ENCODE measurements around the gene ARX. TPM values are rescaled to one million over a fixed set of nuclear protein-coding genes. Genes with fewer than 3 reads are reported as not detected.

The ARX gene
- polyA plus RNA-seq, 3 donors: not detected

DNA sequence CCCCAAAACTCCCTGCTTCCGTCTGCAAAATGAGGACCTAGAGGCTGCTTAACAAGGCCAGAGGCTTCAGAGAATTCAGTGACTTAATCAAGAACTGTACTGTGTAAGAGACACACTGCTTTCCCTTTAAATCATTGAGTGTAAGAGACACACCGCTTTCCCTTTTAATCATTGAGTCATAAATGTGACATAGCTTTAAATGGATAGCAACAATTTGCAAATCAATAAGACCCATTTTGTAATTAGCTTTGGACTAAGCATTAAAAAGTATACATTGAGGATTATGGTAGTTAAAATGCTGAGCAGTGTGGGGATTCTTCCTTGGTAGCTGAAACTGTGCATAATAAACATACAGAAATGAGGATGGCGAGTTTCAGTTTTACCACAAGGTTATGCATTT lies 31.8 kb downstream of the ARX start:
- no peaks in the 10 kb centered on the region for H3K36me3 ChIP-seq (replicated peaks in 1 of 2; ENCODE audit: control insufficient read depth in 1 of 2, insufficient read depth in 2 of 2, low read length in 2 of 2)
- WGBS (ENCODE audit: insufficient coverage): no CpG with 5 or more reads among the region's 3 CpGs
- H3K9me3 ChIP-seq (replicated peaks in 1 of 2; ENCODE audit: control insufficient read depth in 1 of 2, insufficient read depth in 1 of 2, low read length in 2 of 2): no peaks in the 10 kb centered on the region
- H3K4me1 ChIP-seq (ENCODE audit: control insufficient read depth in 1 of 2, insufficient read depth in 2 of 2, low read length in 2 of 2): no peaks in the 10 kb centered on the region
- no peaks in the 10 kb centered on the region for H3K4me1 Mint-ChIP-seq
- H3K36me3 Mint-ChIP-seq: peaks cover 0 to 13% of the 10 kb centered on the region in 2 donors
- H3K27ac Mint-ChIP-seq: no peak overlapping the region
- H3K27me3 Mint-ChIP-seq (ENCODE audit: low read depth in 3 of 3): peaks cover 0 to 1% (median 0%) of the 10 kb centered on the region in 3 donors
- no peaks in the 10 kb centered on the region for H3K27me3 ChIP-seq (ENCODE audit: control insufficient read depth in 2 of 2, insufficient read depth in 2 of 2, low read length in 2 of 2)
- H3K9ac ChIP-seq (ENCODE audit: insufficient read depth, low read length, poor library complexity, severe bottlenecking): no peak overlapping the region
- DNase-seq: no peak
- H3K4me3 ChIP-seq (replicated peaks in 1 of 3; ENCODE audit: low read depth in 2 of 3, low read length in 3 of 3): no peak overlapping the region
- H3K79me2 ChIP-seq (ENCODE audit: insufficient read depth, low read length): no peaks in the 10 kb centered on the region
- H4K20me1 ChIP-seq (ENCODE audit: insufficient read depth, low read length): no peaks in the 10 kb centered on the region
- TF ChIP-seq, protein P1, sequence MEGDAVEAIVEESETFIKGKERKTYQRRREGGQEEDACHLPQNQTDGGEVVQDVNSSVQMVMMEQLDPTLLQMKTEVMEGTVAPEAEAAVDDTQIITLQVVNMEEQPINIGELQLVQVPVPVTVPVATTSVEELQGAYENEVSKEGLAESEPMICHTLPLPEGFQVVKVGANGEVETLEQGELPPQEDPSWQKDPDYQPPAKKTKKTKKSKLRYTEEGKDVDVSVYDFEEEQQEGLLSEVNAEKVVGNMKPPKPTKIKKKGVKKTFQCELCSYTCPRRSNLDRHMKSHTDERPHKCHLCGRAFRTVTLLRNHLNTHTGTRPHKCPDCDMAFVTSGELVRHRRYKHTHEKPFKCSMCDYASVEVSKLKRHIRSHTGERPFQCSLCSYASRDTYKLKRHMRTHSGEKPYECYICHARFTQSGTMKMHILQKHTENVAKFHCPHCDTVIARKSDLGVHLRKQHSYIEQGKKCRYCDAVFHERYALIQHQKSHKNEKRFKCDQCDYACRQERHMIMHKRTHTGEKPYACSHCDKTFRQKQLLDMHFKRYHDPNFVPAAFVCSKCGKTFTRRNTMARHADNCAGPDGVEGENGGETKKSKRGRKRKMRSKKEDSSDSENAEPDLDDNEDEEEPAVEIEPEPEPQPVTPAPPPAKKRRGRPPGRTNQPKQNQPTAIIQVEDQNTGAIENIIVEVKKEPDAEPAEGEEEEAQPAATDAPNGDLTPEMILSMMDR (IDR thresholded peaks at IDR 0.05): no peak
- intact Hi-C loops (cut with micrococcal nuclease): no loop called here
- H3K27ac ChIP-seq (ENCODE audit: low read depth in 1 of 2, low read length in 2 of 2): no peak overlapping the region
- H2AFZ ChIP-seq (ENCODE audit: insufficient read depth, low read depth, low read length, poor library complexity, severe bottlenecking): no peak overlapping the region
- no peak overlapping the region for H3K4me3 Mint-ChIP-seq
- H3K4me2 ChIP-seq (replicated peaks; ENCODE audit: extremely low read depth, low read length, poor library complexity, severe bottlenecking): no peak overlapping the region
- H3K9me3 Mint-ChIP-seq: peaks cover 0 to 4% (median 0%) of the 10 kb centered on the region in 7 donors

DNA sequence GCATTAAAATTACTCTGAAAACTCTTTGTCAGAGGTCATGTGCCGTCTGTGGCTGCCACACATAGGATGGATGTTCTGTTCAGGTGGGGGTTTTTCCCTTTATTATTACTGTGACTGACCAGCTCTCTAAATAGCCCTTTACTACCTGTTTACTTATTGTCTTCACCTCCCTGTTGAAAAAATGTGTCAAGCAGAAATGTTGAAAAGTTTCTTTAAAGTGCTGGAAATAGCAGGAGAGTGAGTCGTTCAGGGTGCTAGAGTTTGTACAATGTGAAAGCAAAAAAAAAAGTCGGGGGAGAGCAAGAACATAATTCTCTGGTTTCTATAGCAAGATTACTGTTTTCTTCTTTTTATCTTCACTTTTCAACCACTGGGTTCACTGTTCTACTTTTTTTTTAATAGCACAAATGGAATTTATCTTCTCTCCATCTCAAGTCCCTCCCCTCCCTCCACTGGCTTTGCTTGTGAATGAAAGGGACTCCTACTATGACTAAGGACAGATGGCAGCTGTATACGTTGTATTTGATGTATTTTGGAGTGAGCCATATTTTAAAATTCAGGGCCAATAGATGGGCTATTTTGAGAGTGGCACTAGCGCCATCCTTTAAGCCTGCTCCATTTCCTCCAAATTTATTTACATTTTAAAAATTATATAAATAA lies 33.3 kb downstream of the ARX start:
- intact Hi-C loops (cut with micrococcal nuclease): no loop called here
- no peak overlapping the region for H3K4me3 ChIP-seq (replicated peaks in 1 of 3; ENCODE audit: low read depth in 2 of 3, low read length in 3 of 3)
- TF ChIP-seq, protein P1 (IDR thresholded peaks at IDR 0.05): no peak

More for the DNA sequence above, 33.3 kb downstream of the ARX start:
- Histone ChIP-seq H3K9me3 (replicated peaks in 1 of 2; ENCODE audit: control insufficient read depth in 1 of 2, insufficient read depth in 1 of 2, low read length in 2 of 2) (no peaks in the 10 kb centered on the region), H3K27ac (ENCODE audit: low read depth in 1 of 2, low read length in 2 of 2) (no peak overlapping the region), H3K9ac (ENCODE audit: insufficient read depth, low read length, poor library complexity, severe bottlenecking) (no peak overlapping the region), H3K36me3 (replicated peaks in 1 of 2; ENCODE audit: control insufficient read depth in 1 of 2, insufficient read depth in 2 of 2, low read length in 2 of 2) (no peaks in the 10 kb centered on the region), H3K79me2 (ENCODE audit: insufficient read depth, low read length) (no peaks in the 10 kb centered on the region), H3K4me2 (replicated peaks; ENCODE audit: extremely low read depth, low read length, poor library complexity, severe bottlenecking) (no peak overlapping the region), H2AFZ (ENCODE audit: insufficient read depth, low read depth, low read length, poor library complexity, severe bottlenecking) (no peak overlapping the region), H3K27me3 (ENCODE audit: control insufficient read depth in 2 of 2, insufficient read depth in 2 of 2, low read length in 2 of 2) (no peaks in the 10 kb centered on the region), H4K20me1 (ENCODE audit: insufficient read depth, low read length) (no peaks in the 10 kb centered on the region), H3K4me1 (ENCODE audit: control insufficient read depth in 1 of 2, insufficient read depth in 2 of 2, low read length in 2 of 2) (no peaks in the 10 kb centered on the region)
- Mint-ChIP-seq H3K9me3 (peaks cover 0 to 4% (median 0%) of the 10 kb centered on the region in 7 donors), H3K27me3 (ENCODE audit: low read depth in 3 of 3) (peaks cover 0 to 1% (median 0%) of the 10 kb centered on the region in 3 donors), H3K4me3 (no peak overlapping the region), H3K27ac (no peak overlapping the region), H3K4me1 (no peaks in the 10 kb centered on the region), H3K36me3 (peaks cover 0 to 12% of the 10 kb centered on the region in 2 donors)
- DNase-seq: no peak
- WGBS (ENCODE audit: insufficient coverage): no CpG with 5 or more reads among the region's 5 CpGs

Measured in CD14-positive monocyte (primary cell).